ENCODE measurements around the gene DTX1.

Gene DTX1

DNA sequence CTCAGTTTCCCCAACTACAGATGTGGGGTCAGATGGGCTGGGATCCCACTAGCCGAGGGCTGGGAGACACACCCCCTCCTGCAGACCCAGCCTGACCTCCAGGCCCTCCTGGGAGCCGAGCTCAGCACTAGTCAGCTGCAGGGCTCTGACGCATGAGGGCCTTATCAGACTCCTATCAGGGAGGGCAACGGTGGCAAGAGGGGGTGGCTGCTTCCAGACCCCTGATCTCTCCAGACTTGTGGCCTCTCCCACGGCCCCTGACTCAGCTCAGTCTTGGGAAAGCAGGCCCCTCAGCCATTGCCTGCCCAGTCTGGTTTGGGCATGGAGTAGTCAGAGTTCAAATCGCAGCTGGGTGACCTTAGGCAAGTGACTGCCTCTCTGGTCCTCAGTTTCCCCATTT is 76.5 kb downstream of the DTX1 start:
- H3K27ac ChIP-seq: no peak overlapping the region
- TF ChIP-seq CTCF (conservative IDR thresholded peaks at IDR 0.05): no peak

DNA sequence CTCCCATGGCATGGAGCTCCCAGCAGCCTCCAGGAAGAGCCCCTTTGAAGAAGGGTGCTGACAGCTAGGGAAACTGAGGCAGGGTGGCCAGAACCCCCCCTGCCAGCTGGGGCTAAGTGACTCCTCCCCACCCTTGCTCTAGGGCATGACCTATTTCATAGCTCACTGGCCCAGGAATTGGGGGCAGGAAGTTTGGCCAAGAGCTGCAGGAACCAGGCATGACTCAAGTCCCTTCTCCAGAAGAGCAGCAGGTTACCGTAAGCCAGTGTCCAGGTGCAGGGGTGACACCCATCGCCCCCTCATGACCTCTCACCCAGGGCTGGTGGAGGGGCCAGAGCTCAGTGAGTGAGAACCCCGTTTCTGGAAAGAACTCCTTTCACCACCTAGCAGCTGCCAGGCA is 77.1 kb downstream of the DTX1 start:
- H3K27ac ChIP-seq: no peak overlapping the region
- TF ChIP-seq CTCF (conservative IDR thresholded peaks at IDR 0.05): no peak

DNA sequence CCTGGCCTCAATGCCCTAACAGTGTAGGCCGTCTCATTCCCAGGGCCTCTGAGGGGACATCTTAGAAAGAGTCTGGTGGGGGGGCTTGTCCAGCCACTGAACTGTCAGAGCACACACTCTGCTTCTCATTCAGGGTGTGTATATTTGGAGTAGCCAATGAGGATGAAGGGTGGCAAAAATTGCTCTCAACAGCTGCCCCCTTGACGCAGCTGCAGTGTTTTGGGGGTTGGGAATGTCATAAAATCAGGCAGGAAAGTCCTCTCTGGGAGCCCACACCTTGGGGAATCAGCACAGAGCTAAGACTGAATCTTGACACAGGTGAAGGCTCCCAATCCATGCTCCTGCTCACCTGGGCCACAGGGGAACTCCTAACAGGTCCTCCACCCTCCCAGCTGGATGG is 77.5 kb downstream of the DTX1 start:
- TF ChIP-seq CTCF (conservative IDR thresholded peaks at IDR 0.05): no peak
- H3K27ac ChIP-seq: no peak overlapping the region

GRCh38 chr12:113134521-113134951 is 78.0 kb downstream of the DTX1 start:
- H3K27ac ChIP-seq: no peak overlapping the region
- no peak for TF ChIP-seq CTCF (conservative IDR thresholded peaks at IDR 0.05)

GRCh38 chr12:113135178-113136127 is 78.9 kb downstream of the DTX1 start, which contains the start of gene RASAL1:
RASAL1 (minus strand) TSS chr12:113135761; CDS start chr12:113135462, 299 bp downstream.
- peak; percentile 82 for TF ChIP-seq CTCF (conservative IDR thresholded peaks at IDR 0.05)
- H3K27ac ChIP-seq: no peak within 1 kb of the TSS

GRCh38 chr12:113136128-113136989 is 79.8 kb downstream of the DTX1 start:
- TF ChIP-seq CTCF (conservative IDR thresholded peaks at IDR 0.05): no peak
- H3K27ac ChIP-seq: no peak overlapping the region

- H3K27ac ChIP-seq: no peak overlapping the region
- no peak for TF ChIP-seq CTCF (conservative IDR thresholded peaks at IDR 0.05)
These were observed 80.5 kb downstream of the DTX1 start for GRCh38 chr12:113136990-113137511.
